Measurements from ENCODE around the gene CFAP161.

DNA sequence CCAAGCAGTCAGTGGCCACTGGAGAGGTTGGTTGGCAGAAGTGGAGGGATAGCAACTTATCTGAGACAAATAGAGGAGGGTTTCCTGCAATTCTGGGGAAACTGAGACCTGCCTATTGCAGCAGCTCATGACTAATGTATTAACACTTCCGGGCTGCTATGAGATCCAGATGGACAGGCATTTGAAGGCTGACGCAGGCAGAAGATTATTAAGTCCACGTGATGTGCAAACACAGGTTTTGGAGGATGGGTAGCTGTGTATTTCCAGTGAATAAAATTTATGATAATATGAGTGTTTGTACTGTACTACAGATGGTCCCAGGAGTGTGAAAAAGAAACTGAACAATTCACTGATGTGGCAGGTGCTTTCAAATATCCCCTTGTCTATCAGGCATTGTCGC, 28.5 kb upstream of the CFAP161 start:
- TF ChIP-seq, protein P1, sequence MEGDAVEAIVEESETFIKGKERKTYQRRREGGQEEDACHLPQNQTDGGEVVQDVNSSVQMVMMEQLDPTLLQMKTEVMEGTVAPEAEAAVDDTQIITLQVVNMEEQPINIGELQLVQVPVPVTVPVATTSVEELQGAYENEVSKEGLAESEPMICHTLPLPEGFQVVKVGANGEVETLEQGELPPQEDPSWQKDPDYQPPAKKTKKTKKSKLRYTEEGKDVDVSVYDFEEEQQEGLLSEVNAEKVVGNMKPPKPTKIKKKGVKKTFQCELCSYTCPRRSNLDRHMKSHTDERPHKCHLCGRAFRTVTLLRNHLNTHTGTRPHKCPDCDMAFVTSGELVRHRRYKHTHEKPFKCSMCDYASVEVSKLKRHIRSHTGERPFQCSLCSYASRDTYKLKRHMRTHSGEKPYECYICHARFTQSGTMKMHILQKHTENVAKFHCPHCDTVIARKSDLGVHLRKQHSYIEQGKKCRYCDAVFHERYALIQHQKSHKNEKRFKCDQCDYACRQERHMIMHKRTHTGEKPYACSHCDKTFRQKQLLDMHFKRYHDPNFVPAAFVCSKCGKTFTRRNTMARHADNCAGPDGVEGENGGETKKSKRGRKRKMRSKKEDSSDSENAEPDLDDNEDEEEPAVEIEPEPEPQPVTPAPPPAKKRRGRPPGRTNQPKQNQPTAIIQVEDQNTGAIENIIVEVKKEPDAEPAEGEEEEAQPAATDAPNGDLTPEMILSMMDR (IDR thresholded peaks at IDR 0.05): no peak
- TF ChIP-seq RCOR1 (IDR thresholded peaks at IDR 0.05; ENCODE audit: low read length) (no peak), JUND (IDR thresholded peaks at IDR 0.05) (no peak), MXI1 (IDR thresholded peaks at IDR 0.05; ENCODE audit: low read depth, low read length) (no peak), RFX5 (IDR thresholded peaks at IDR 0.05; ENCODE audit: low read length) (no peak), NFIC (IDR thresholded peaks at IDR 0.05; ENCODE audit: borderline replicate concordance) (no peak), SMC3 (IDR thresholded peaks at IDR 0.05; ENCODE audit: low read depth, low read length) (no peak), POLR2AphosphoS5 (IDR thresholded peaks at IDR 0.05; ENCODE audit: low read depth, low read length) (no peak)
- TF ChIP-seq, protein P2, sequence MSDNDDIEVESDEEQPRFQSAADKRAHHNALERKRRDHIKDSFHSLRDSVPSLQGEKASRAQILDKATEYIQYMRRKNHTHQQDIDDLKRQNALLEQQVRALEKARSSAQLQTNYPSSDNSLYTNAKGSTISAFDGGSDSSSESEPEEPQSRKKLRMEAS (IDR thresholded peaks at IDR 0.05; ENCODE audit: low read depth): no peak
- TF ChIP-seq, protein P3, sequence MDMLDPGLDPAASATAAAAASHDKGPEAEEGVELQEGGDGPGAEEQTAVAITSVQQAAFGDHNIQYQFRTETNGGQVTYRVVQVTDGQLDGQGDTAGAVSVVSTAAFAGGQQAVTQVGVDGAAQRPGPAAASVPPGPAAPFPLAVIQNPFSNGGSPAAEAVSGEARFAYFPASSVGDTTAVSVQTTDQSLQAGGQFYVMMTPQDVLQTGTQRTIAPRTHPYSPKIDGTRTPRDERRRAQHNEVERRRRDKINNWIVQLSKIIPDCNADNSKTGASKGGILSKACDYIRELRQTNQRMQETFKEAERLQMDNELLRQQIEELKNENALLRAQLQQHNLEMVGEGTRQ (IDR thresholded peaks at IDR 0.05; ENCODE audit: borderline replicate concordance, low read depth, low read length): no peak
- TF ChIP-seq, protein P4, sequence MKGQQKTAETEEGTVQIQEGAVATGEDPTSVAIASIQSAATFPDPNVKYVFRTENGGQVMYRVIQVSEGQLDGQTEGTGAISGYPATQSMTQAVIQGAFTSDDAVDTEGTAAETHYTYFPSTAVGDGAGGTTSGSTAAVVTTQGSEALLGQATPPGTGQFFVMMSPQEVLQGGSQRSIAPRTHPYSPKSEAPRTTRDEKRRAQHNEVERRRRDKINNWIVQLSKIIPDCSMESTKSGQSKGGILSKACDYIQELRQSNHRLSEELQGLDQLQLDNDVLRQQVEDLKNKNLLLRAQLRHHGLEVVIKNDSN (IDR thresholded peaks at IDR 0.05; ENCODE audit: borderline replicate concordance, low read depth): no peak

Measured in SK-N-SH (cell line).